Activated CD4-positive, alpha-beta T cell treated with anti-CD3 and anti-CD28 coated beads, Interleukin-2, amount 50 U/mL, for 16 hours (primary cell): ENCODE data around the gene CHMP5.

Source experiments
- DNase-seq: peaks from one replicate; pipeline ENCODE4 v3.0.0-alpha.2; 2020

Gene CHMP5

GRCh38 chr9:33244137-33244784, 20.6 kb upstream of the CHMP5 start:
- no peak for DNase-seq

- DNase-seq = no peak
Measured at GRCh38 chr9:33245341-33245740, 19.5 kb upstream of the CHMP5 start.

DNA sequence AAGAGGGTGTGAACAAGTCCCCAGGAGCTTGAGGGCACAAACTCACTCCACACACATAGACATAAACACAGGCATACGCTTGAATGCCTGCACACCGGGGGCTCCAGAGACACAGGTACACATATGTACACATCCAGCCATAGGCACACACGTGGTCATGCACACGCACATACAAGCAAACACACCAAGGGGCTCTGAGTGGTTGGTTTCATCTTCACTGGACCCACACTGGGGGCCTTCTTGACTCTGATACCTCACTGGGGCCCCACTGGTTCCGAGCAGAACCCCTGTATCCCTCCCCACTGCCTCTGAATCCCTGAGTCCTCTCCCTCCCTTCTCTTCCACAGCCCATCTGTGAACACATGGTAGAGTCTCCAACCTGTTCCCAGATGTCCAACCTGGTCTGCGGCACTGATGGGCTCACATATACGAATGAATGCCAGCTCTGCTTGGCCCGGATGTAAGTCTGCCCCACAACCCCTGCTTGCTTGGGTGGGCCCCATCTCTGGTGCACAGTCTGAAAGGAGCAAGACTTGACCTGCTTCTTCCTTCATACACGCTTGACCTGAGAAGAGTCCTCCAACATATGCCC, 18.5 kb upstream of the CHMP5 start:
- DNase-seq = no peak

DNA sequence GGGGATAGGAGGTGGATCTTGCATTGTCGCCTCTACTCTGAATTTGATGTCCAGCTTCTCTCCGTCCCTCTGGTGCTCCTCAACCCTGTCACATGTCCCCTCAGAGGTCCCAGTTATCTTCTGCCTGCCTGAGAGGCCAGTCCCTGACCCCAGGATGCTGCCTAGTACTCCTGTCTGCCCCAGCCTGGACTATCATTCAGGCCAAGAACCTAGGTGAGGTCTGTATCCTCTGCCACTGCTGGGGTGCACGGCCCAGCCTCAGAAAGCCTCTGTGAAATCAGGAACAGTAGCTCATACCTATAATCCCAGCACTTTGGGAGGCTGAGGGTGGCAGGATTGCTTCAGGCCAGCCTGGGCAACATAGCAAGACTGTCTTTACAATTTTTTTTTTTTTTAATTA, 16.2 kb upstream of the CHMP5 start:
- no peak for DNase-seq

- DNase-seq = no peak
Measured at GRCh38 chr9:33249087-33249658, 15.7 kb upstream of the CHMP5 start.

GRCh38 chr9:33249983-33250382, 14.9 kb upstream of the CHMP5 start:
- DNase-seq = no peak

DNA sequence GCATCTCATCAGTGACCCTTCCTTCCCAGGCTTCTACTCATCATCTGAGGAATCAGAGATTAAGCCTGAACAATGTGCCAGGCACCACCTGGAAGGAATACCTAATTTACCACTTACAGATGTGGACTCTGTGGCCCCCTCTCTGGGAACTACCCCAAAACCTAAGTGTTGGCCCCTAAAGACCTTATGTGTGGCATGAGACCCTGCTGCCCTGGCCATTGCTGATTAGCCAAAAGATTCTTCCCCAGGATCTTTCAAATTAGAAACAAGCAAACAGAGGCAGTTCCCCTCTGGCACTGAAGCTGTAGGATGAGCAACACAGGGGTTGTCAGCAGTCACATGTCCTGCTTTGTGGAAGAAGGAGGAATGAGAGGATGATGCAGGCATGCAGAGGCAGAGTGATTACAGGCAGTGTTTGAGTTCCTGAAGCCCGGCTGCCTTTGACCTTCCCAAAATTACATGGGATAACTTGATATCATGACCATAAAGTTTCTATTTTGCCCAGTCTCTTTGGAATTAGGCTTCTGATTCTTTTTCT, 14.3 kb upstream of the CHMP5 start:
- DNase-seq = no peak

GRCh38 chr9:33254211-33254610, 10.6 kb upstream of the CHMP5 start:
- DNase-seq = no peak

GRCh38 chr9:33255014-33255413, 9.8 kb upstream of the CHMP5 start:
- no peak for DNase-seq

DNA sequence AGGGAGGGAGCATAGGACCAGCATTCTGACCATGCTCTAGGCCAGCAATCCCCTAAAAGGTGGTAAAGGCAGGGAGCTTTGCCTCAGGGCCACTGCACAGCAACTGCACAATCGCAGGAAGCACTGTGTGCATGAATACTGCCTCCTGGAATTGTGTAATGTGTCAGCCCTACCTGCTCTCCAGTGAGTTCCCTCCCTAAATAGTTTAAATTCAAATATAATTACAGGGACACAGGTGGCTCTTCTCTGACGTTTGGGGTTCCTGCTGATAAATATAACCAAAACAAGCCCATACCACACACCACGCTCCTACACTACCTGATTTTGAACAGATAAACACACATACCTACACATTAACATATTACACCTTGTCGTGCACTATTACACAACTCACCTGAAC, 9.4 kb upstream of the CHMP5 start:
- DNase-seq = no peak

DNA sequence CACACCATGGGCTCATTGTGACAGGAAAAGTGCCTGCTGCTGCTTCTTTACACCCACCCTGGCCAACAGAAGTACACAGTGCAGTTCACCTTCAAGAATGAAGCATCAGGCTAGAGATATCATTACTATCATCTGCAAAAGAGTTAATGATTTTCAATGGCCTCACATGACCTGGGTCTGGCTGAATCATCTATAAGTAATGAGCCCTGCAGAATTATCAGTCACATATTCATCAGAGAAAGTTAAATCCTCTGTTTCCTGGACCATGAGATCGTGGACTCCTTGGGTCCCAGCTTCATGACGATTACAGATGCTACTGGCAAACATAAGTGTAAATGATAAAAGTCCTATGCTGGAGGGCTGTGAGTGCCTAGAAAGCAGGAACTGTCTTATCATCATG, 8.6 kb upstream of the CHMP5 start:
- DNase-seq = no peak

- DNase-seq = no peak
Measured at GRCh38 chr9:33257276-33257675, 7.6 kb upstream of the CHMP5 start.

GRCh38 chr9:33260372-33260771, 4.5 kb upstream of the CHMP5 start:
- DNase-seq = no peak

- DNase-seq = peak; percentile 23
Measured at GRCh38 chr9:33263131-33264002, 1.5 kb upstream of the CHMP5 start.

GRCh38 chr9:33264003-33264472, 811 bp upstream of the CHMP5 start:
- peak; percentile 54 for DNase-seq

DNA sequence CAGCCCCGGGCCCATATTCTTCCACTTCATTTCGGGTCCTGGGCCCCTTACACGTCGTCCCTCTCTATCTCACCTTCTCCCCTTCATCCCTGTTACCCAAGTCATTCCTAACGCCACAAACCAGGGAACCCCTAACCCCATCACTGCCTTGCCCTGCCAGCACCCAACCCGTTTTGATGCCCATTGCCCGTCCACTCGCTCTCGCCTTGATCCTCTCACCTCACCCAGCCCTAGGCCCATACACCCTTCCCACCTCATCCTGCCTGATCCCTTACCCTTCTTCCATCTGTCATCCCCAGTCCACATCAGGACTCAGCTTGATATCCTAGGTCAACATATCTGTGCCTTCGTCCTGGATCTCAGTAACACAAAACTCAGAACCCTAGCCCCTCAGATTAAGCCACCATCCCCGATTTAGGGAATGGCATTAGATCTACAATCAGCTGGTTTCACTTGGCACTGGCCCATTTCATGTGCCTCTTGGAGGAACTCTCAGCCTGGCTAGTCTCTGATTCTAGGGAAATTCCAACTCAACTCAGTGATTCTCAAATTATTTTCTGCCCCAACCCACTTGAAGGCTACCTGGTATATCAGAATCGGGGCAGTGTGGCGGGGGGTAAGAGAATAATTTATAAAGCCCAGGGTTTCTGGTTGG, 489 bp downstream of the CHMP5 start:
- no peak for DNase-seq

DNA sequence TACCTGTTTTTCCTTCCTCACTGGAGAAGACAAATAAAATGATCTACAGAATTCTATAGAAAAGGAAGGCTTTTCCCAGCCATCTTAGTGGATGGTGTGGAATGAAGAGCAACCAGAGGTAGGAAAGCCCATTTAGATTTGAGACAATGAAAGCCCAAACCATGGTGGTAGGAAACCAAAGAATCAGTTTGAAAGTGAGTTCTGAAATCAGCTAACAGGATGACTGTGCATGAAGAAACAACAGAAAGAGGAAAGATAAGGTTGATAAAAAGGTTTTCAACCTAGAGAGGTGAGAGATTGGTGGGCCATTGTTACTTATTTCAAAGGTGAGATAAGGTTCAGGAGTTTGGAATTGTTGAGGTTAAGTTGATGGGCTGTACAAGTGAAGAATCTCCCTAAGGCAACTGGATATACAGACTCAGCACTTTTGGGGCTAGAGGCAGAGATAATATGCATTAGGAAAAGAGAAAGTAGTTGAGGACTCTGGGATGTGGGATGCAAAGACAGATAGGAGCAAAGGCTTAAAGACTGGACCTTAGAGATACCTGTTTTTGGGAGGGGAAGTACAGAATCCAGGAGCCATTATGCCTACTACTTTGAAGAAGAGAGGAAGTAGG, 2.4 kb downstream of the CHMP5 start:
- peak; percentile 61 for DNase-seq

- no peak for DNase-seq
Measured at GRCh38 chr9:33270146-33270545, 5.3 kb downstream of the CHMP5 start.

- no peak for DNase-seq
Measured at GRCh38 chr9:33272061-33272460, 7.2 kb downstream of the CHMP5 start.

- DNase-seq = no peak
Measured at GRCh38 chr9:33273266-33273971, 8.6 kb downstream of the CHMP5 start.

GRCh38 chr9:33273972-33274328, 9.1 kb downstream of the CHMP5 start:
- DNase-seq = no peak

DNA sequence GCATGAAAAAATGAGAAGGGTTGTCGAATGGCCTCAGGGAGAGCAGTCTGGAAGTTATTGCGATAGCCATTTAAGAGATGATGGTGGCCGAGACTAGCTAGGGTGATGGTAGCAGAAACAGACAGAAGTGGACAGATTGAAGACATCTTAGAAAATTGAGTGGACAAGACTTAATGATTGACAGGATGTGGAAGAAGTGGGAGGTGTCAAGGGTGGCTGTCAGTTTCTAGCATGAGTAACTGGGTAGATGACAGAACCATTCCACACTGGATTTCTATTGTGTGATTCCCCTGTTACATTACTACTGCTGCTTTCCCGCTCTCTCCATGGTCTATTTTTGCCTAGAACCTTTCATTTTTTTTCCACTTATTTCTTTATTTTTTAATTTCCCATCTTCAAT, 12.6 kb downstream of the CHMP5 start:
- DNase-seq = no peak
